Activated CD4-positive, alpha-beta T cell treated with anti-CD3 and anti-CD28 coated beads, Interleukin-2, amount 50 U/mL, for 48 hours (primary cell): ENCODE results near the gene CTNNA1.

Experiments
- DNase-seq, 2 experiments: peaks; one replicate each; pipeline ENCODE4 v3.0.0-alpha.2; 2020

CTNNA1 gene

DNA sequence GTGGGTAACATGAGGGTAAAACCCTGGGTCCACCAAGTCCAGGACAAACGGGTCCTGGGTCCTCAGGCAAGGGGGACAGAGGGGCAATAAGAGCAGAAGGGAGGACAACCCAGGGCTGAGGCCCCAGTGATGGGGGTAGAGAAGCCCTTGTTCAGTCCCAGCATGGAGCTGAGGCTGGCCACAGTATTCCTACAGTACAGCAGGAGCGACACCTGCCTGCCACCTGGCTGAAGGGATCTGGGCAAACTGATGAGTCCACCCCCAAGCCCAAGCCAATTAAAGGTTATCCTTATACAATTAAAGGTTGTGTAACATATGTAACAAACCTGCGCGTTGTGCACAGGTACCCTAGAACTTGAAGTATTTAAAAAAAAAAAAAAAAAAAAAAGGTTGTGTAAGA is 219.6 kb downstream of the CTNNA1 start:
- DNase-seq, result no peak

DNA sequence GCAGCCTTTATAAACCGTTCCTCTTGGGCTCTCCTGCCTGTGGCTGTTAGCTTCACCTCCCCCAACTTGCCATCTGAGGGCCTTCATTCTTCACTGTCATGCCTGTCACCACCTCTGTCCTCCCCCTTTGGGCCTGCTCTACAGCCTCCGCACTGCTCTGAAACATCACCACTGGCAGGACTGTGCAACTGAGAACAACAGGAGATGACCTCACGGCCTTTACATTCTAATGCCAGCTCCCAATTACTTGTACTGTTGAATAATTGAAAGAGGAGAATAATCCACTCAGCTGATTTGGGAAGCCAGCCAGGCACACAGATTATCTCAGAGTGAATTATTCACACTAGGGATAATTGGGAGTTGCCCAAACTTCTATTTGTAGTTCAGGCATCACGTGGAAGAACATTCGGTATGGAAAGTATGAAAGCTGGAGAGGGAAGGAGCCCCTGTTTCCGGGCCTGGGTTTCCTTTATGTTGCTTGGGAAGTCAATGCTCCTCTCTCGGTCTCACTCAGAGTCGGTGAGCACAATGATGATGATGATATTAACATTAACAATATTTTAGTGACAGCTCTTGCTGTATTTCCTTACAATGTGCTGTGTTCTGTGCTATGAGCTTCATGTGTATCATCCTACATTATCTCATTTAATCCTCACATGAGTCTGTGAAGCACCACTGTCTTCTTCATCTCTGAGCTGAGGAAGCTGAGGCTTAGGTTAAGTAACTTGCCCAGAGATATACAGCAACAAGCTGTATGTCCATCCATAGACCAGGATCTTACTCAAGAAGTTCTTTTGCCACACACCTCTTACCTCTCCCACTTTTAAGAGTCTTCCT is 221.2 kb downstream of the CTNNA1 start:
- no peak for DNase-seq

DNA sequence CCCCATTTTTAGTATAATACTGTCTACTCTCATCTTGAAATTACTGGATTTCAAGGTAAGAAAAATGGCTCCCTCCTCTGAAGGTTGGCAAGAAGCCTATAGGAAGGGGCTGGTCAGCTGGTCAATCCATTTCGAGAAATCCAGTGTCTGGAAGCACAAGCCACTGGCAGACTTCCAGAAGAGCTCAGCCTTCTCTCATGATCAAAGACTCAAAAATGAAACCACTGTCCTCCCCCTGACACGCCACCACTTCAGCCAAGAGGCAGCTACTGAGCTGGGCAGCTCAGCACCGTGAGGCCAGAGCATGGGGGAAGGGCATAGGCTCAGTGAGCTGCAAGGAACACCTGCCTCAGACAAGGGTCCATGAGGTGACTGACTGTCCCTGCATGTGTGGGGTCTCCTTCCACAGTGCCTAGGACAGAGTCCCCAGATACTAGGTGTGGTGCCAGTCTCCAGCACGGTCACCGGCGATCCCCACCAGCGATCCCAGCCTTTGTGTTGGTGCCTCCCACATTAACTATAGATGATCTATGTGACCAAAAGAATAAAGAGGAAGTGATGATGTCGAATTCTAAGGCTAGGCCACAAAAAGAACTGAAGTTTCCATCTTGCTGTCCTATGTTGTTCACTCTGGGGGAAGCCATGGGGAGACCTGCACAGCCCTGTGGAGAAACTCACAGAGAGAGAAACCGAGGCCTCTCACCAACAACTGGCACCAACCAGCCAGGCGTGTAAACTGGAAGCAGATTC is 222.0 kb downstream of the CTNNA1 start:
- DNase-seq, result no peak

DNA sequence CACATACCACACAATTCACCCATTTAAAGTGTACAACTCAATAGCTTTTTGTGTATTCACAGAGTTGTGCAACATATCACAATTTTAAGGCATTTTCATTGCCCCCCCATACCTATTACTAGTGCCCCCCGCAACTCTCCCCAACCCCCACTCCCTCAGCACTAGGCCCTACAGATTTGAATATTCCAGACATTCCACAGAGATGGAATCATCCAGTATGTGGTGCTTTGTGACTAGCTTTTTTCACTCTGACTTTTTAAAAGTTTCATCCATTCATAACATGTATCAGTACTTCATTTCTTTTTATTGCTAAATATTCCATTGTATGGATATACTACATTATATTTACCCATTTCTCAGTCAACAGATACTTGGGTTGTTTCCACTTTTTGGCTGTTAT is 224.9 kb downstream of the CTNNA1 start:
- DNase-seq, result no peak

DNA sequence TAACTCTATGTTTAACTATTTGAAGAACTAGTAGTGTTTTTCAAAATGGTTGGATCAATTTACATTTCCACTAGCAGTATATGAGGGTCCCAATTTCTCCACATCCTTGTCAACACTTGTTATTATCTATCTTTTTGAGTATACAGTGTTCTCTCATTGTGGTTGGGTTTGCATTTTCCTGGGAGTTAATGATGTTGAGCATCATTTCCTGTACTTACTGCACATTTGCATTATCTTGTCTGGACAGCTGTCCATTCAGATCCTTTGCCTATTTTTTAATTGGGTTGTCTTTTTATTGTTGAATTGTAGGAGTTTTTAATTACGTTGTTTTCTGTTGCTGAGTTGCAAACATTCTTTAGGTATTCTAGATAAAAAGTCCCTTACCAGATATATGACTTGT is 225.4 kb downstream of the CTNNA1 start:
- no peak for DNase-seq

DNA sequence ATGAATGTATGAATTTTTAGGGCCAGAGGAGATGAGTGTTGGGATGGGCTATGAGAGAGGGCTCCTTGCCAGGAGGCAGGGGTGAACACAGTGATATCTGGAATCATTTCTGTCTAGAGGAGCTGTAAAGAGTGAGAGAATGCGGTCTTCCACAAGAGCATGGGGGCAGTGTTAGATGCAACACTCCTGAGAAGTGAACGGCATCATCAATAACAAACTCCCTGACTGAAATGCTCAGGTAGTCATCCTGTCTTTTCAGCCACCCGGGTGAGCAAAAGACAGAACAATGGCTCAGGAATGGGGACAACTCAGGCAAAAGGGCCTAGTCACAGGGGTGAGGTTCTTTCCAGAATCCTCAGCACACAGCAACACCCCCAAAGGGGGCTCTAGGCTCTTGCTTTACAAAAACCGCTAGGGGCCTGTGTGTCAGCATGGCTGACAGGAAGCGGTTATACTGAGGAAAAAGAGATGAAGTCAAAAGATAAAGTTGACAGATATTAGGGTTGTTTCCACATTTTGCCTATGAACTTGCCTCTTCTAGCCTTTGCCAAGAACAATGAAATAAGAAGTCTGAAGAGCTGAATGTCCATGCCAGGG is 226.6 kb downstream of the CTNNA1 start:
- DNase-seq, result peak in 1 of 2 experiments; percentile 17

DNA sequence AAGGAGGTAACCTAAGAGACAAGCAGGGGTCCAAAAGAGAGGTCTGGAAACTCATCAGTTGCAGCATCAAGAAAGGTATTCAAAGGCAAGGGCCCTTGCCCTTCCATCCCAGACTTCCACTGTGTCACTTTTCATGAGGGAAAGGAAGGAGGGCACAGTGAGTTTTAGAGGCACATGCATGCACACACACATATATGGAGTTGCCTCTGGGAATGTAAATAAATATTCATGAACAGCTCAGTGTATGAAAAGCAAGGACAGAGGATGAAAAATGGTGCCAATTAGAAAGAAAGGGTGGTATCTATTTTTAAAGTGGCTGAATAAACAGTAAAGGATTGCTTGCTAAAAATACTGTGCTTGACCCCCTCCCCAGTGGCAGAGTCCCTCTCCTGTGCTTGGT is 227.2 kb downstream of the CTNNA1 start:
- no peak for DNase-seq

DNA sequence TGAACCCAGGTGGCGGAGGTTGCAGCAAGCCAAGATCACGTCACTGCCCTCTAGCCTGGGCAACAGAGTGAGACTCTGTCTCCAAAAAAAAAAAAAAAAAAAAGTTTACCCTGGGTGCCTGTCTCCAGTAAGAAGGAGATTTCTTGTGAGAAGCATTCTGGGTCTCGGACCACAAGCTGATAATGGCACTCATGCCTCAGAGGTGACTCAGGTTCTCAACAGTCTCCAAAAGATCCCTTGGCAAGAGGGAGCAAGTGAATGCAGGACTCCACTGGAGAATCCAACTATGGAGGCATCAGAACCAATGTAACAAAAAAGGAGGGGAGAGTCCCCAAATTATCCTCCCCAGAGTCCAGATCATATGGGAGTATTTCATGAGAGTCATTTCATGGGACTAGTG is 227.9 kb downstream of the CTNNA1 start:
- no peak for DNase-seq

DNA sequence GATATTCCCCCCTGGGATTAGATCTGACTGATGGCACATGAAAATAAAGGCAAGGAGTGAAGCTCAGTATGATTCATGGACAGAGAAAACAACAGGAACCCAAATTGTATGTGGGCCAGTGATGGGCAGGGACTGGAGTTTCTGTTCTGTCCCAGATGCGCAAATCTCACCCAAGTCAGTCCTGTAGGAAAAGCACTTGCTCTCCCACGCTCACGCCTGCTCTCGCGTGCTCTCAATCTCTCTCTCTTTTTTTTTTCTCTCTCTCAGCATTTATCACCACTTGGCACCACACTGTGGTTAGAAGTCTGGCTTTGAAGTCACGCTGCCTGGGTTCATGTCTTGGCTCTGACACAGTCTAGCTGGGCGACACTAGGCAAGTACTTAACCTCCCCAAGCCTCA is 228.4 kb downstream of the CTNNA1 start:
- DNase-seq, result peak in 1 of 2 experiments; percentile 16

DNA sequence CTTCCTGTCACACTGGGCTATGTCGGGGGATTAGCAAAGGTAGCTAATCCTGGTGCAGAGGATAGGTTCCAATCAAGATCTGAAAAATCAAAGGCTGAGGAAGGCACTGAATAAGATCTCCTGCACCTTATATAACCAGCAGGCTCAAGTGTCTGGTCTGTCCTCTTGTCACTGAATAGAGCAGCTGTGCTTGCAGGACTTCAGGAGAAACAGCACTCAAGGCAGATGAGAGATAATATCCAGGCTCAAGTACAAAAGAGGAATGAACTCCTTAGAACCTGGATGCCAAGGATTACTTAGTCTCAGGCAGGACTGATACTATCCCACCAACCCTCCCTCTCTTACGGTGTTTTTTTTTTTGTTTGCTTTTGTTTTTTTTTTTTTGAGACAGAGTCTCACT is 230.8 kb downstream of the CTNNA1 start:
- DNase-seq, result no peak
